HG03066 (cell line): ENCODE measurements around the gene RAP2B.

Source experiments
- ATAC-seq: cut with Tn5 transposase; IDR thresholded peaks from one replicate; pipeline ENCODE4 v1.9.1; 2021; ENCODE audit warnings: low read depth; ENCODE audit not compliant: unreplicated experiment

The RAP2B gene

GRCh38 chr3:153159771-153160397, 2.1 kb upstream of the RAP2B start:
- no peak for ATAC-seq

- peak; percentile 20 for ATAC-seq
Measured at GRCh38 chr3:153160451-153161137, 1.4 kb upstream of the RAP2B start.

- ATAC-seq = peak; percentile 76
Measured at GRCh38 chr3:153161138-153161713, 800 bp upstream of the RAP2B start.

- peak; percentile 6 for ATAC-seq
Measured at GRCh38 chr3:153162513-153163392, 727 bp downstream of the RAP2B start.

GRCh38 chr3:153163393-153163724, 1.3 kb downstream of the RAP2B start:
- no peak for ATAC-seq

GRCh38 chr3:153163756-153164550, 1.9 kb downstream of the RAP2B start:
- ATAC-seq = no peak

GRCh38 chr3:153165261-153165681, 3.2 kb downstream of the RAP2B start:
- ATAC-seq = no peak

GRCh38 chr3:153166206-153166605, 4.2 kb downstream of the RAP2B start:
- ATAC-seq = no peak

- no peak for ATAC-seq
Measured at GRCh38 chr3:153166796-153167195, 4.8 kb downstream of the RAP2B start.

- no peak for ATAC-seq
Measured at GRCh38 chr3:153169793-153170383, 7.9 kb downstream of the RAP2B start.

- ATAC-seq = no peak
Measured at GRCh38 chr3:153171256-153171655, 9.2 kb downstream of the RAP2B start.

GRCh38 chr3:153171918-153172317, 9.9 kb downstream of the RAP2B start:
- no peak for ATAC-seq

- no peak for ATAC-seq
Measured at GRCh38 chr3:153172796-153173757, 11.1 kb downstream of the RAP2B start.

GRCh38 chr3:153173758-153174516, 11.9 kb downstream of the RAP2B start:
- ATAC-seq = no peak

- ATAC-seq = no peak
Measured at GRCh38 chr3:153176197-153176596, 14.2 kb downstream of the RAP2B start.

- ATAC-seq = no peak
Measured at GRCh38 chr3:153180860-153181372, 18.9 kb downstream of the RAP2B start.

- no peak for ATAC-seq
Measured at GRCh38 chr3:153182501-153183293, 20.7 kb downstream of the RAP2B start.
